ENCODE measurements around the gene CDK12.
A peak's percentile ranks its signal among the peaks of the same experiment; 100 is the strongest.
"Not testable (repeated sequence)": the region's sequence is repeated elsewhere in the genome, so short reads cannot be mapped to it uniquely, and the experiment has no call there.

The CDK12 gene

DNA sequence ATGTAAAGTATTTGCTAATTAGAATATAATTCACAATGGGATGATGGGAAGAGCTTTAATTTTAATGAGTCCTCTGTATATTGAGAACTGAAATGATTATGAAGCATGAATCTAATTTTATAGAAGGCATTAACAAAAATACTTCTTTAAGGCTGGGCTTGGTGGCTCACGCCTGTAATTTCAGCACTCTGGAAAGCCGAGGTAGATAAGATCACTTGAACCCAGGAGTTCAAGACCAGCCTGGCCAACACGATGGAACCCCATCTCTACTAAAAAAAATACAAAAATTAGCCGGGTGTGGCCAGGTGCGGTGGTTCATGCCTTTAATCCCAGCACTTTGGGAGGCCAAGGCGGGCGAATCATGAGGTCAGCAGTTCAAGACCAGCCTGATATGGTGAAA lies 12.0 kb downstream of the CDK12 start:
- Mint-ChIP-seq H3K36me3 (ENCODE audit: low read depth) (peaks cover 32% of the 10 kb centered on the region), H3K27ac (no peak overlapping the region), H3K4me3 (no peak overlapping the region), H3K9me3 (no peaks in the 10 kb centered on the region), H3K4me1 (ENCODE audit: low read depth) (no peaks in the 10 kb centered on the region), H3K27me3 (ENCODE audit: low read depth) (no peaks in the 10 kb centered on the region)
- DNase-seq (ENCODE audit: low spot score): no peak

DNA sequence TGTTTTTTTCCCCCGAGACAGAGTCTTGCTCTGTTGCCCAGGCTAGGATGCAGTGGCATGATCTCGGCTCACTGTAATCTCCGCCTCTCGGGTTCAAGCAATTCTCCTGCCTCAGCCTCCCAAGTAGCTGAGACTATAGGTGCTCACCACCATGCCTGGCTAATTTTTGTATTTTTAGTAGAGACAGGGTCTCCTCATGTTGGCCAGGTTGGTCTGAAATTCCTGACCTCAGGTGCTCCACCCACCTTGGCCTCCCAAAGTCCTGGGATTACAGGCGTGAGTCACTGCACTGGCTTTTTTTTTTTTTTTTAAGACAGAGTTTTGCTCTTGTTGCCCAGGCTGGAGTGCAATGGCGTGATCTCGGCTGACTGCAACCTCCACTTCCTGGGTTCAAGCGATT lies 18.3 kb downstream of the CDK12 start:
- H3K36me3 Mint-ChIP-seq (ENCODE audit: low read depth): peaks cover 26% of the 10 kb centered on the region
- not testable (repeated sequence) for DNase-seq (ENCODE audit: low spot score); H3K27me3 Mint-ChIP-seq (ENCODE audit: low read depth); H3K27ac Mint-ChIP-seq; H3K9me3 Mint-ChIP-seq; H3K4me1 Mint-ChIP-seq (ENCODE audit: low read depth); H3K4me3 Mint-ChIP-seq

DNA sequence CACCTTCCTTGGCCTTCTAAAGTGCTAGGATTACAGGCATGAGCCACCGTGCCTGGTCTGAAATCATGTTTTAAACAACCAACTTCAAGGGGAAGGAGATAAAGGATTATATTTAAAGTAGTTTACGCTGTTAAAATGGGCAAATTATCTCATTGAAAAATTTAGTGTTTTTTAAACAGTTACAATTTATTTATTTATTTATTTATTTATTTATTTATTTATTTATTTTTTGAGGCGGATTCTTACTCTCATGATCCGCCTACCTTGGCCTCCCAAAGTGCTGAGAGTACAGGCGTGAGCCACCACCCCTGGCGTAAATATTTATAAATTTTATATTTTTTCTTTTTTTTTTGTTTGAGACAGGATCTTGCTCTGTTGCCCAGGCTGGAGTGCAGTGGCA lies 22.2 kb downstream of the CDK12 start:
- H3K27me3 Mint-ChIP-seq (ENCODE audit: low read depth): no peaks in the 10 kb centered on the region
- no peak for DNase-seq (ENCODE audit: low spot score)
- no peak overlapping the region for H3K4me3 Mint-ChIP-seq
- H3K36me3 Mint-ChIP-seq (ENCODE audit: low read depth): peaks cover 22% of the 10 kb centered on the region
- H3K27ac Mint-ChIP-seq: no peak overlapping the region
- H3K4me1 Mint-ChIP-seq (ENCODE audit: low read depth): peaks cover 5% of the 10 kb centered on the region
- H3K9me3 Mint-ChIP-seq: no peaks in the 10 kb centered on the region

DNA sequence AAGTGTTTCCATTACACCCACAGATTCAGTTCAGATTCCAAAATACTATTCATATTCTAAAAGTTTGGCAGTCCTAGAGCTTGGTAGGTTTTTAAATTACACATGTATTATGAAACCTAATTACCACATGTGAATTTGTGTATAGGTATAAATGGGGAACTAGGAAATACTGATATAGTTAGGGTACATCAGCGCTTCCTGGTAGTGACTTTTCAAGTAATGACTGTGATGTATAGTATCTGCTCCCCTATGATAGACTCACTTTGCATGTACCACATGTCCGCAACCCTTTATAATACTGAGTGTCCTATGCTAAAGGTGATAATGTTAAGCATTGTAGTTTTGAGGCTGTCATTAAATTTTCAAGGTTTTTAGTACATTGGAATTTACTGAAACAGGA lies 22.9 kb downstream of the CDK12 start:
- Mint-ChIP-seq H3K27me3 (ENCODE audit: low read depth) (no peaks in the 10 kb centered on the region), H3K27ac (no peak overlapping the region), H3K4me1 (ENCODE audit: low read depth) (peaks cover 5% of the 10 kb centered on the region), H3K4me3 (no peak overlapping the region), H3K36me3 (ENCODE audit: low read depth) (peaks cover 22% of the 10 kb centered on the region), H3K9me3 (no peaks in the 10 kb centered on the region)
- no peak for DNase-seq (ENCODE audit: low spot score)

DNA sequence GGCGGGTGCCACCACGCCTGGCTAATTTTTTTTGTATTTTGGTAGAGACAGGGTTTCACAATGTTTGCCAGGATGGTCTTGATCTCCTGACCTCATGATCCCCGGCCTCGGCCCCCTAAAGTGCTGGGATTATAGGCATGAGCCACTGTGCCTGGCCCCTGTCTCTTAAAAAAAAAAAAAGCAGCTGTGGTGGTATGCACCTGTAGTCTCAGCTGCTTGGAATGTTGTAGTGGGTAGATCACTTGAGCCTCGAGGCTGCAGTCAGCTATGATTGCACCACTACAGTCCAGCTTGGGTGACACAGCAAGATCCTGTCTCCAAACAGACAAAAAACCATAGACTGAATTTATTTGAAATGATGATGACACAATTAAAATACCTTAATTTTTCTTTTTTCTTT lies 24.3 kb downstream of the CDK12 start:
- no peak overlapping the region for H3K27ac Mint-ChIP-seq

DNA sequence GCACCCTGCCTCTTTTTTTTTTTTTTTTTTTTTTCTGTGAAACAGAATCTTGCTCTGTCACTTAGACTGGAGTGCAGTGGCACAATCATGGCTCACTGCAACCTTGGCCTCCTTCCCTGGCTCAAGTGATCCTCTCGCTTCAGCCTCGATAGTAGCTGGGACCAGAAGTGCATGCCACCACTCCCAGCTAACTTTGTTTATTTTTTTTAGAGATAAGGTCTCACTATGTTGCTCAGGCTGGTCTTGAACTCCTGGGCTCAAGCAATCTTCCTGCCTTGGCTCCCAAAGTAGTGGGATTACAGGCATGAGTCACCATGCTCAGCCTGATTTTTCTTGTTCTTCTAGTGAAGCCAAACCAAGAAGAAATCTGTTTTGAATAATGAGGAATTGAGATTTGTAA lies 25.0 kb downstream of the CDK12 start:
- Mint-ChIP-seq H3K36me3 (ENCODE audit: low read depth) (peaks cover 17% of the 10 kb centered on the region), H3K27me3 (ENCODE audit: low read depth) (no peaks in the 10 kb centered on the region), H3K27ac (no peak overlapping the region), H3K4me3 (no peak overlapping the region), H3K9me3 (no peaks in the 10 kb centered on the region), H3K4me1 (ENCODE audit: low read depth) (peaks cover 5% of the 10 kb centered on the region)
- DNase-seq (ENCODE audit: low spot score): no peak

More for the DNA sequence above, 24.3 kb downstream of the CDK12 start:
- no peak for DNase-seq (ENCODE audit: low spot score)
- H3K9me3 Mint-ChIP-seq: no peaks in the 10 kb centered on the region
- H3K4me3 Mint-ChIP-seq: no peak overlapping the region
- H3K27me3 Mint-ChIP-seq (ENCODE audit: low read depth): no peaks in the 10 kb centered on the region
- H3K4me1 Mint-ChIP-seq (ENCODE audit: low read depth): peaks cover 5% of the 10 kb centered on the region
- H3K36me3 Mint-ChIP-seq (ENCODE audit: low read depth): peaks cover 17% of the 10 kb centered on the region

DNA sequence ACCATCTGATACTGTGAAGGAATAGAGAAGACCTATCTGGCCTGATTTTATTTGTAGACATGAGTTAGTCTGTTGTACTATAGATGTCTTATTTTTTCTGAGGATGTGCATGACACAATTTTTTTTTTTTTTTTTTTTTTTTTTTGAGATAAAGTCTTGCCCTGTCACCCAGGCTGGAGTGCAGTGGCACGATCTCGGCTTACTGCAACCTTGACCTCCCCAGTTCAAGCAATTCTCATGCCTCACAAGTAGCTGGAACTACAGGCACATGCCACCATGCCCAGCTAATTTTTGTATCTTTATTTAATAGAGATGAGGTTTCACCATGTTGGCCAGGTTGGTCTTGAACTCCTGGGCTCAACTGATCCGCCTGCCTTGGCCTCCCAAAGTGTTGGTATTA lies 26.2 kb downstream of the CDK12 start:
- not testable (repeated sequence) for DNase-seq (ENCODE audit: low spot score); H3K4me1 Mint-ChIP-seq (ENCODE audit: low read depth); H3K27ac Mint-ChIP-seq; H3K27me3 Mint-ChIP-seq (ENCODE audit: low read depth); H3K4me3 Mint-ChIP-seq; H3K9me3 Mint-ChIP-seq
- peaks cover 15% of the 10 kb centered on the region for H3K36me3 Mint-ChIP-seq (ENCODE audit: low read depth)

DNA sequence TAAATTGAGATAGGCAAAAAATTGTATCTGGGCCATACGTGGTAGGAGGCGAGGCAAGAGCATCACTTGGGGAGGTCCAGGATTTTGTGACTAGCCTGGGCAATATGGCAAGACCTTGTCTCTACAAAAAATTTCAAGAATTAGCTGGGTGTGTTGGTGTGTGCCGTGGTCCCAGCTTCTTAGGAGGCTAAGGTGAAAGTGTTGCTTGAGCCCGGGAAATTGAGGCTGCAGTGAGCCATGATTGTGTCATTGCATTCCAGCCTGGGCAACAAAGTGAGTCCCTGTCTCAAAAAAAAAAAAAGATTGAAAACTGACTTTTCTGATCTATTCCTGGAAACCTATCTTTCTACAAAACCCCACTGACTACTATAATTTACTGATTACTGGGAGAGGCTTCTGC lies 26.7 kb downstream of the CDK12 start:
- Mint-ChIP-seq H3K27ac (no peak overlapping the region), H3K4me3 (no peak overlapping the region), H3K27me3 (ENCODE audit: low read depth) (no peaks in the 10 kb centered on the region), H3K9me3 (no peaks in the 10 kb centered on the region), H3K4me1 (ENCODE audit: low read depth) (peaks cover 5% of the 10 kb centered on the region), H3K36me3 (ENCODE audit: low read depth) (peaks cover 17% of the 10 kb centered on the region)
- DNase-seq (ENCODE audit: low spot score): no peak

DNA sequence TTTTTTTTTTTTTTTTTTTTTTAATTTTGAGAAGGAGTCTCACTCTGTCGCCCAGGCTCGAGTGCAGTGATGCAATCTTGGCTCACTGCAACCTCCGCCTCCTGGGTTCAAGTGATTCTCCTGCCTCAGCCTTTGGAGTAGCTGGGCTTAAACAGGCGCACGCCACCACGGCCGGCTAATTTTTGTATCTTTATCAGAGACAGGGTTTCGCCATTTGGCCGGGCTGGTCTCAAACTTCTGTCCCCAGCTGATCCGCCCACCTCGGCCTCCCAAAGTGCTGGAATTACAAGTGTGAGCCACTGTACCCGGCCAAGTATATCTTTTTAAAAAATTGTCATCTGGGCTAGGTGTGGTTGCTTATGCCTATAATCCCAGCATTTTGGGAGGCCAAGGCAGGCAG lies 35.6 kb downstream of the CDK12 start:
- not testable (repeated sequence) for H3K27ac Mint-ChIP-seq; H3K27me3 Mint-ChIP-seq (ENCODE audit: low read depth); H3K9me3 Mint-ChIP-seq; H3K4me3 Mint-ChIP-seq; H3K4me1 Mint-ChIP-seq (ENCODE audit: low read depth); DNase-seq (ENCODE audit: low spot score)
- peaks cover 36% of the 10 kb centered on the region for H3K36me3 Mint-ChIP-seq (ENCODE audit: low read depth)

DNA sequence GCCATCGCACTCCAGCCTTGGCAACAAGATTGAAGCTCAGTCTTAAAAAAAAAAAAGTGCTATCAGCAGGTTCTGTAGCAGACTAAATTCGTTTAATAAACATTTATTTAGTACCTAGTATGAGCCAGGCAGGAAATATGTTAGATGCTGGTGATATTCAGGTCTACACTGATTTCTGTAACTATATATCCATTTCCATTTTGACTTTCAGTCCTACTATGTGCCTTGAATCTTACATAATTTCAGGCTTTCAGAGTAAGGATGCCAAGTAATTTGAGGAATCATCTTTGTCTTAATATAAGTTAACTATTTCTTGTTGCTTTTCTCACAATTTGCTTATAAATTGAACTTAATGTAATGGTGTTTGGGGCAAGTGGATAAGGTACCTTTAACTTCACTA lies 46.2 kb downstream of the CDK12 start:
- Mint-ChIP-seq H3K9me3 (no peaks in the 10 kb centered on the region), H3K4me1 (ENCODE audit: low read depth) (no peaks in the 10 kb centered on the region), H3K27me3 (ENCODE audit: low read depth) (no peaks in the 10 kb centered on the region), H3K4me3 (no peak overlapping the region), H3K27ac (no peak overlapping the region), H3K36me3 (ENCODE audit: low read depth) (peaks cover 58% of the 10 kb centered on the region)
- no peak for DNase-seq (ENCODE audit: low spot score)

DNA sequence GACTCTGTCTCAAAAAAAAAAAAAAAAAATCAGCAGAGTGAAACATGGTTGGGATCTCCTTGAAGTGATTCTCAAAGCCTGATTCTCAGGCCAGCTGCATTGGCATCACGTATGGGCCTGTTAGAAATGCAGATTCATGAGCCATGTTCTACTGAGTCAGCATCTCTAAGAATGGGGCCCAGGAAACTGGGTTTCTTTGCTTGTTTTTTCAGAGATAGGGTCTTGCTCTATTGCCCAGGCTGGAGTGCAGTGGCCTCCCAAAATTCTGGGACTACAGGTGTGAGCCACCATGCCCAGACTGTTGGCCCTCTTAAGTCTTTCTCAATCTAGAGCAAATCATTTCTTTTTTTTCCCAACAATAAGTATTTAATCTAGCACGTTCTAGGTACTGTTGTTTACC lies 47.7 kb downstream of the CDK12 start:
- no peaks in the 10 kb centered on the region for H3K27me3 Mint-ChIP-seq (ENCODE audit: low read depth)

DNA sequence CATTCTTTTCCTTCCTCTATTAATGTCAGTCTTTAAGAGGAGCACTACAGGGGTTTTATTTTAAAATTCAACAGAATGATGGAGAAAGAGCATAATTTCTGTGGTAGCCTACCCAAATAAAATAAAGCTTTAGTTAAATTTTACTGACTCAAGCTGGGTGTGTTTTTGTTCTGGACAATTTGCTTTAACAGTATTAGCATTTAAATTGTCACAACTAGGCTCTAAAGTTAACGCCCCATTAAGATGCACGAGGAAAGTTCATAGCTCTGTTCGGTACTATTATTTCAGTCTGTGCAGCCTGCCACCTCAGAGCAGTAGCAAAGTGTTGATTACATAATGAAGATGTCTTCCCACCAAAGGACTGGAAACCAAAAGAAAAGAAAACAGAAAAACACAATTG lies 52.0 kb downstream of the CDK12 start:
- no peak for DNase-seq (ENCODE audit: low spot score)
- Mint-ChIP-seq H3K4me1 (ENCODE audit: low read depth) (peaks cover 3% of the 10 kb centered on the region), H3K4me3 (no peak overlapping the region), H3K36me3 (ENCODE audit: low read depth) (peaks cover 59% of the 10 kb centered on the region), H3K9me3 (no peaks in the 10 kb centered on the region), H3K27me3 (ENCODE audit: low read depth) (no peaks in the 10 kb centered on the region), H3K27ac (peak overlapping the region; percentile 38)

More for the DNA sequence above, 47.7 kb downstream of the CDK12 start:
- Mint-ChIP-seq H3K36me3 (ENCODE audit: low read depth) (peaks cover 59% of the 10 kb centered on the region), H3K4me3 (no peak overlapping the region), H3K4me1 (ENCODE audit: low read depth) (peaks cover 1% of the 10 kb centered on the region), H3K27ac (no peak overlapping the region), H3K9me3 (no peaks in the 10 kb centered on the region)
- DNase-seq (ENCODE audit: low spot score): no peak

DNA sequence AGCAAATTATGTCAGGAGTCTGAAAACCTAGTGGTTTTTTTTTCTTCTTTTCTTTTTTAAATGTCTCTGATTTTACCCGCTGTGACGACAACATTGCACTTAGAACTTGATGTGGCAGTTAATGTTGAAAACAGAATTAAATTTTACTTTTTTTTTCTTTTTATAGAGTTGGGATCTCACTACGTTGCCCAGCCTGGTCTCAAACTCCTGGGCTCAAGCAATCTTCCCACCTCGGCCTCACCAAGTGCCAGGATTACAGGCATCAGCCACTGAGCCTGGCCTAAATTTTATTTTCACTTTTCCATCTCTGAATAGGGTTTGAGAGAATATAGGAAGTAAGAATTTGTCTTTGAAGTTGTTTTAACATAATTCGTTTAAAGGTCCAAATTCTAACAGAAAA lies 52.6 kb downstream of the CDK12 start:
- H3K4me3 Mint-ChIP-seq: no peak overlapping the region
- no peak overlapping the region for H3K27ac Mint-ChIP-seq
- H3K36me3 Mint-ChIP-seq (ENCODE audit: low read depth): peaks cover 64% of the 10 kb centered on the region

DNA sequence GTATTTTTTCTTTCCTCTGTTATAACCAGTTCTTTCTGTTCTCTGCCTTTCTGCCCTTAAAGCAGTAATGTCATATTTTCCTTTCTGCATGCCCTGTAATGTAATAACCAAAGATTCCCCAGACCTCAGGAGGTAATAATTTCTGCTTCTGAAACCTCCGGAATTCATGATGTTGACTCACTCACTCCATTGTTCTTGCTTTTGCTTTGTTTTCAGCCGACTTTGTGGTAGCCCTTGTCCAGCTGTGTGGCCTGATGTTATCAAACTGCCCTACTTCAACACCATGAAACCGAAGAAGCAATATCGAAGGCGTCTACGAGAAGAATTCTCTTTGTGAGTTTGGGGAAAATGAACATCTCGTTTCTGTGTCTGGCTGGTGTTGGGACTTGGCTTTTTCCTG lies 55.9 kb downstream of the CDK12 start:
- Mint-ChIP-seq H3K27ac (no peak overlapping the region), H3K27me3 (ENCODE audit: low read depth) (no peaks in the 10 kb centered on the region), H3K4me3 (no peak overlapping the region), H3K36me3 (ENCODE audit: low read depth) (peaks cover 45% of the 10 kb centered on the region), H3K9me3 (no peaks in the 10 kb centered on the region), H3K4me1 (ENCODE audit: low read depth) (peaks cover 3% of the 10 kb centered on the region)
- no peak for DNase-seq (ENCODE audit: low spot score)

More for the DNA sequence above, 52.6 kb downstream of the CDK12 start:
- Mint-ChIP-seq H3K4me1 (ENCODE audit: low read depth) (peaks cover 3% of the 10 kb centered on the region), H3K9me3 (no peaks in the 10 kb centered on the region), H3K27me3 (ENCODE audit: low read depth) (no peaks in the 10 kb centered on the region)
- DNase-seq (ENCODE audit: low spot score): no peak

DNA sequence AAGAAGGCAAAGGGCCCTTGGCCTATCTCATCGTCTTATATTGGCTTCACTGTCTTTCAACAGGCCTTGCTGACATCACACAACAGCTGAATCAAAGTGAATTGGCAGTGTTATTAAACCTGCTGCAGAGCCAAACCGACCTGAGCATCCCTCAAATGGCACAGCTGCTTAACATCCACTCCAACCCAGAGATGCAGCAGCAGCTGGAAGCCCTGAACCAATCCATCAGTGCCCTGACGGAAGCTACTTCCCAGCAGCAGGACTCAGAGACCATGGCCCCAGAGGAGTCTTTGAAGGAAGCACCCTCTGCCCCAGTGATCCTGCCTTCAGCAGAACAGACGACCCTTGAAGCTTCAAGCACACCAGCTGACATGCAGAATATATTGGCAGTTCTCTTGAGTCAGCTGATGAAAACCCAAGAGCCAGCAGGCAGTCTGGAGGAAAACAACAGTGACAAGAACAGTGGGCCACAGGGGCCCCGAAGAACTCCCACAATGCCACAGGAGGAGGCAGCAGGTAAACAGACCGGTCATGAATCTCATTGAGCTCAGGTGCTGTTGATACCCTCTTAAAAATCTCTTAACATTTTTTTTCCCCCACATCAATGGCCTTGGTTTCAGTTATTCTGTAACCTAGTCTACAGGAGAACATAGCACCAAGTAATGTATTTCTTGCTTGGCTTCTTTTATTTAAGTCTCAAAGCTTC lies 64.7 kb downstream of the CDK12 start:
- H3K27me3 Mint-ChIP-seq (ENCODE audit: low read depth): no peaks in the 10 kb centered on the region
- no peak overlapping the region for H3K4me3 Mint-ChIP-seq
- peaks cover 60% of the 10 kb centered on the region for H3K36me3 Mint-ChIP-seq (ENCODE audit: low read depth)
- peaks cover 3% of the 10 kb centered on the region for H3K4me1 Mint-ChIP-seq (ENCODE audit: low read depth)
- no peak for DNase-seq (ENCODE audit: low spot score)
- no peaks in the 10 kb centered on the region for H3K9me3 Mint-ChIP-seq
- H3K27ac Mint-ChIP-seq: no peak overlapping the region

Measured in T-helper 2 cell treated with Interferon-gamma antibody and Interleukin-4, amounts not matched to agents 5 μg/mL and 100 μg/mL, for 36 hours (primary cell).